ENCODE measurements around the gene MNT.

Gene MNT

GRCh38 chr17:2378905-2379304 lies 22.0 kb downstream of the MNT start:
- DNase-seq, result no peak

GRCh38 chr17:2377659-2378058 lies 23.2 kb downstream of the MNT start:
- no peak for DNase-seq

GRCh38 chr17:2376107-2376506 lies 24.8 kb downstream of the MNT start:
- no peak for DNase-seq

GRCh38 chr17:2375406-2375805 lies 25.5 kb downstream of the MNT start:
- no peak for DNase-seq

GRCh38 chr17:2374549-2375285 lies 26.1 kb downstream of the MNT start:
- no peak for DNase-seq

GRCh38 chr17:2373179-2373578 lies 27.7 kb downstream of the MNT start:
- DNase-seq, result no peak

GRCh38 chr17:2372681-2373080 lies 28.2 kb downstream of the MNT start:
- no peak for DNase-seq

- DNase-seq, result no peak
These were observed 28.7 kb downstream of the MNT start for GRCh38 chr17:2372180-2372579.

- DNase-seq, result no peak
These were observed 29.4 kb downstream of the MNT start for GRCh38 chr17:2371183-2372130.

GRCh38 chr17:2370211-2370589 lies 30.7 kb downstream of the MNT start:
- no peak for DNase-seq

- DNase-seq, result no peak
These were observed 31.2 kb downstream of the MNT start for GRCh38 chr17:2369551-2370210.

- no peak for DNase-seq
These were observed 31.8 kb downstream of the MNT start for GRCh38 chr17:2369039-2369438.

GRCh38 chr17:2368359-2368758 lies 32.5 kb downstream of the MNT start:
- DNase-seq, result no peak

GRCh38 chr17:2366747-2367494 lies 33.9 kb downstream of the MNT start:
- DNase-seq, result no peak

- DNase-seq, result no peak
These were observed 35.7 kb downstream of the MNT start for GRCh38 chr17:2365132-2365531.

- DNase-seq, result no peak
These were observed 36.1 kb downstream of the MNT start for GRCh38 chr17:2364763-2365116.

- no peak for DNase-seq
These were observed 36.8 kb downstream of the MNT start for GRCh38 chr17:2363851-2364762.

- DNase-seq, result no peak
These were observed 37.5 kb downstream of the MNT start for GRCh38 chr17:2363318-2363717.

- no peak for DNase-seq
These were observed 38.0 kb downstream of the MNT start for GRCh38 chr17:2362881-2363280.

- DNase-seq, result no peak
These were observed 38.4 kb downstream of the MNT start for GRCh38 chr17:2362416-2362815.

- DNase-seq, result no peak
These were observed 38.8 kb downstream of the MNT start for GRCh38 chr17:2362016-2362415.

Data from MV-4-11 (cell line).